Mesenteric fat pad (tissue), 1 donor: Measurements from ENCODE around the gene NPHS1. TPM values are rescaled to one million over a fixed set of nuclear protein-coding genes. Genes with fewer than 3 reads are reported as not detected.

ENCODE experiments used
- DNase-seq: peaks from one replicate; pipeline ENCODE4 v3.0.0-alpha.2; 2020; ENCODE audit warnings: low spot score
- total RNA-seq: library from RNA; stranded (reverse); fragmentation: NEBNext Ultra II Directional; extraction: Animal tissue kit (Norgen Biotek cat#: 25700); gene quantifications from one replicate; pipeline ENCODE4 v1.2.1, GENCODE V29; 2021
- donor health status: DM: yes; HTN: yes; CAD: no.

NPHS1 gene
- total RNA-seq, 1 donor from 2014 or later, result not detected

DNA sequence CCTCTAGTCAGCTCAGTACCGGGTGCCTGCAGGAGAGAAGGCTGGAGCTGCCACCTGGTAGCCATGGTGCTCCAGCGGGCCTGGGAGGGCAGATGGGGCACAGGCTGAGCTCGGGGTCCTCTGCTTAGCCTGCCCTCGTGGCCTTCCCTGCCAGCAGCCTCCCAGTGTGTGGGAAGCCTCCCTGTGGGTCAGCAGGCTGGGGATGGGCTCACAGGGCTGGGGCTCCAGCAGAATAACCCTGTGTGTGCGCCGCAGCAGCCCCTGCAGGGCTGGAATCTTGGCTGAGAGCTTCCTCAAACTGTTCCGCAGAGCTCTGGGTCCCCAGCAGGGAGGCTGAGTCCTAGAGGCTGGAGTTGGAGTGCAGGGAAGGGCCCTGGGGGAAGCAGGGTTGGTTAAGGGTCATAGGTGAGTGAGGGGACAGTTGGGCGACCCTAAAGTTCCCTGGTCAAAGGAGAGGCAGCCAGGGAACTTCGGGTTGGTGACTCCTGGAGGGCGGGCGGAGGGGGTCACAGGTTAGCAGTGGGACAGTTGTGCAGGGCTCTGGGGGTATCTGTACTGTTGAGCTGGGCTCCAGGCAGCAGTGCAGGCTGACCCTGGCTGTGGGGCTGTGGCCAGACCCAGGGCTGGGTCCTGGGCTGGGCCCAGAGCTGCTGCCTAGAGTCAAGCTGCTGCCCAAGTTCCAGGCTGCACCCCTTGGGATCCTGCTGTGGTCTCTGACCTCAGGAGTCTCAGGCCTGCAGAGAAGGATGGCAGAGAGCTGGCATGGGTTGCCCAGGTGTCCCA lies 62.9 kb downstream of the NPHS1 start:
- no peak for DNase-seq

DNA sequence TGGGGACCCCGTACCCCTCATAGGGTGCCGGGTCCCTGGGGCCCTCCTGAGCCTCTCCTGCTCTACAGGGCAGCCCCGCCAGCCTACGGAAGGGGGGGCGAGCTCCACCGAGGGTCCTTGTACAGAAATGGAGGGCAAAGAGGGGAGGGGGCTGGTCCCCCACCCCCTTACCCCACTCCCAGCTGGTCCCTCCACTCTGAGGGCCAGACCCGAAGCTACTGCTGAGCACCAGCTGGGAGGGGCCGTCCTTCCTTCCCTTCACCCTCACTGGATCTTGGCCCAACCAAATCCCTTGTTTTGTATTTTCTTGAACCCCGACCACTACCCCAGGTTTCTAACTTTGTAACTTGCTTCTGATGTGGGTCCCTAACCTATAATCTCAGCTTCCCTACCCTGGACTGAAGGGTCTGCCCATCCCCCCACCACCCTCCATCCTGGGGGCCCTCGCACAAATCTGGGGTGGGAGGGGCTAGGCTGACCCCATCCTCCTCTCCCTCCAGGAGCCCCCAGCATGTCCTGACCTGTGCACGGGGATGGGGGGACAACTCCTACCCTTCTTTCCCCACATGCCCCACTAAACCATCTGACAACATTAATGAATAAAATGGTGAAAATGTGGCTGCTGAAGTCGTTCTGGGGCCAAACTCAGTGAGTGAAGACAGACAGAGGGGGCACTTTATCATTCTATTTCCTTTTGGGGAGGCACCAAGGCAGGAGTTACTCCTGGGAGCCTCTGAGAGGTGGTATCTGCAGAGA lies 63.9 kb downstream of the NPHS1 start:
- no peak for DNase-seq

DNA sequence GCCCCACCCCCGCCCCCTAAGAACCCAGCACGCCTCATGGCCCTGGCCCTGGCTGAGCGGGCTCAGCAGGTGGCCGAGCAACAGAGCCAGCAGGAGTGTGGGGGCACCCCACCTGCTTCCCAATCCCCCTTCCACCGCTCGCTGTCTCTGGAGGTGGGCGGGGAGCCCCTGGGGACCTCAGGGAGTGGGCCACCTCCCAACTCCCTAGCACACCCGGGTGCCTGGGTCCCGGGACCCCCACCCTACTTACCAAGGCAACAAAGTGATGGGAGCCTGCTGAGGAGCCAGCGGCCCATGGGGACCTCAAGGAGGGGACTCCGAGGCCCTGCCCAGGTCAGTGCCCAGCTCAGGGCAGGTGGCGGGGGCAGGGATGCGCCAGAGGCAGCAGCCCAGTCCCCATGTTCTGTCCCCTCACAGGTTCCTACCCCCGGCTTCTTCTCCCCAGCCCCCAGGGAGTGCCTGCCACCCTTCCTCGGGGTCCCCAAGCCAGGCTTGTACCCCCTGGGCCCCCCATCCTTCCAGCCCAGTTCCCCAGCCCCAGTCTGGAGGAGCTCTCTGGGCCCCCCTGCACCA lies 65.0 kb downstream of the NPHS1 start:
- DNase-seq, result no peak

DNA sequence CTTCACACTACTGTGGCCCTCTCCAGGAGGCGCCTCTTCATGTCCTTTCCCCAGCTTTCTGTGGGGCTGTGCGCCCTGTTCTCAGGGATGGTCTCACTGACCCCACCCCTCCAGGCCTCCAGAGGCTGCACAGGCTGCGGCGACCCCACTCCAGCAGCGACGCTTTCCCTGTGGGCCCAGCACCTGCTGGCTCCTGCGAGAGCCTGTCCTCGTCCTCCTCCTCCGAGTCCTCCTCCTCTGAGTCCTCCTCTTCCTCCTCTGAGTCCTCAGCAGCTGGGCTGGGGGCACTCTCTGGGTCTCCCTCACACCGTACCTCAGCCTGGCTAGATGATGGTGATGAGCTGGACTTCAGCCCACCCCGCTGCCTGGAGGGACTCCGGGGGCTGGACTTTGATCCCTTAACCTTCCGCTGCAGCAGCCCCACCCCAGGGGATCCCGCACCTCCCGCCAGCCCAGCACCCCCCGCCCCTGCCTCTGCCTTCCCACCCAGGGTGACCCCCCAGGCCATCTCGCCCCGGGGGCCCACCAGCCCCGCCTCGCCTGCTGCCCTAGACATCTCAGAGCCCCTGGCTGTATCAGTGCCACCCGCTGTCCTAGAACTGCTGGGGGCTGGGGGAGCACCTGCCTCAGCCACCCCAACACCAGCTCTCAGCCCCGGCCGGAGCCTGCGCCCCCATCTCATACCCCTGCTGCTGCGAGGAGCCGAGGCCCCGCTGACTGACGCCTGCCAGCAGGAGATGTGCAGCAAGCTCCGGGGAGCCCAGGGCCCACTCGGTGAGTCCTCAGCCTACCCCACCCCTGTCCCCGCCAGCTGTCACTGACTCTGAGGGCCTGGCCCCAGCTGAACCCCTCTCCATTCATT lies 65.8 kb downstream of the NPHS1 start:
- no peak for DNase-seq

DNA sequence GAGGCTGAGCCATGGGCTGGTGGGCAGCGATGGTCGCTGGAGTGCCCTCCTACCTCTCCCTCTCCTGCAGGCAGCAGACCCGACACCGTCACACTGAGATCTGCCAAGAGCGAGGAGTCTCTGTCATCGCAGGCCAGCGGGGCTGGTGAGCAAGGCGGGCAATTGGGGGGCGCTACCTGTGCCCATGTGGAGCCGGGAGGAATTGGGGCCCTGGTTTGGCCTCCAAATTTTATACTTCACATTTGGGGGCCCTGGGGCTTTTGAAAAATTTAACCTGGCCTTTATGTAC lies 67.0 kb downstream of the NPHS1 start:
- no peak for DNase-seq

DNA sequence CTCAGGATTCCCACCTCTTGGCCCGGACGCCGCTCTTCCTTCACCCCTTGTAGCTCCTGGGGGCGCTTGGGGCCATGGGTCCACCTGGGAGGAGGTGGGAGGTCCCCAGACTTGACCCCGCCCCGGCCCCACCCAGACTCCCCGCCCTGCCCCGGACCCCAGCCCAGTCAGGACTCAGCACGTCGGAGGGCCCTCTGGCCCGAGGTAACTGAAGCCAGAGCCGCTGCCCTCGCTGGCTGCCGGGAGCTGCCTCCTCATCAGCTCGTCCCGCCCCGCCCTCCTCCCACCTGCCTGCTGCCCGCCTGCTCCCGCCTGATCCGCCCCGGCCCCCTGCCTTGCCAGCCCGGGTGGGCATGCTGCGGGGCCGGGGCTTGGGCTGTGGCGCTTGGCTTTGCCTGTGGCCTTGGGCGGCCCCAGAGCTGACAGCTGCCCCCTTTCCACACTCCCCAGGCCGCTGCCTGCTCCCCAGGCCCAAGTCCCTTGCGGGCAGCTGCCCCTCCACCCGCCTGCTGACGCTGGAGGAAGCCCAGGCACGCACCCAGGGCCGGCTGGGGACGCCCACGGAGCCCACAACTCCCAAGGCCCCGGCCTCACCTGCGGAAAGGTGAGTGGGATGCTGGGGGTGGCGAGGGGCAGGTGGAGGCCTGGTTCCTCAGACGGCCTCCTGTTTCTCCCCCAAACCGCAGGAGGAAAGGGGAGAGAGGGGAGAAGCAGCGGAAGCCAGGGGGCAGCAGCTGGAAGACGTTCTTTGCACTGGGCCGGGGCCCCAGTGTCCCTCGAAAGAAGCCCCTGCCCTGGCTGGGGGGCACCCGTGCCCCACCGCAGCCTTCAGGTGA lies 67.6 kb downstream of the NPHS1 start:
- DNase-seq, result no peak

DNA sequence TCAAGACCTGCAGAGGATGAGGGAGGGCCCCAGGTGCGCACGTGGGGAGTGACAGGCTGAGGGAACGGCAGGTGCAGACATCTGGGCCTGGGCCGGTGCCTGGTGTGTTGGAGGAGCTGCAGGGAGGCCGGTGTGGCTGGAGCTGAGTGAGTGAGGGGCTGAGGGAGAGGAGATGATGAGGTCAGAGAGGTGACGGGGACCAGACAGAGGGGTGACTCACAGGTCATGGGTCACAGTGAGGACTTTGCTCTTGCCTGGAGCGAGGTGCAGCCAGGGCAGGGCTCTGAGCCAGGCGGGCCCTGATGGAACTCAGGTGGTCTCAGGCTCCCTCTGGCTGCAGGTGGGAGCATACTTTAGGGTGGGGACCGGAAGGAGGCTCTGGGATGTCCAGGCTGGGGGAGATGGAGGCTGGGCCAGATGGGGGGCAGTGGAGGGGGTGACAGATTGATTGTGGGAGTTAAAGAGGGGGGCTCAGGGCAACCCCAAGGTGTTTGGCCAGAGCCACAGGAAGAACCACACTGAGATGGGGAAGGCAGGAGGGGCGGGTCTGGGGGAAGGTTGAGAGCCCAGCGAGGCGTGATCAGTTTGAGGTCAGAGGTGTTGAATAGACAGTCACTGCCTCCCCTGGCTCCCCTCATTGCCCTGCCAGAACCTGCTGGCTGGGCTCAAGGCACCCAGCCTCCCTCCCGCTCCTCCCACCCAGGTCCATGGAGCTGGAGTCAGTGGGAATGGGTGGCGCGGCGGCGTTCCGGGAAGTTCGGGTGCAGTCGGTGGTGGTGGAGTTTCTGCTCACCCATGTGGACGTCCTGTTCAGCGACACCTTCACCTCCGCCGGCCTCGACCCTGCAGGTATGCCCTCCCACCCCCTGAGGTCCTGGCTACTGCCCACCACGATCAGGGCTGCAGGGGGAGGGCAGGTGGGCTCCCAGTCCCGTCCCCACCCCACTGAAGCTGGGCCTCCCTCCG lies 68.6 kb downstream of the NPHS1 start:
- no peak for DNase-seq

DNA sequence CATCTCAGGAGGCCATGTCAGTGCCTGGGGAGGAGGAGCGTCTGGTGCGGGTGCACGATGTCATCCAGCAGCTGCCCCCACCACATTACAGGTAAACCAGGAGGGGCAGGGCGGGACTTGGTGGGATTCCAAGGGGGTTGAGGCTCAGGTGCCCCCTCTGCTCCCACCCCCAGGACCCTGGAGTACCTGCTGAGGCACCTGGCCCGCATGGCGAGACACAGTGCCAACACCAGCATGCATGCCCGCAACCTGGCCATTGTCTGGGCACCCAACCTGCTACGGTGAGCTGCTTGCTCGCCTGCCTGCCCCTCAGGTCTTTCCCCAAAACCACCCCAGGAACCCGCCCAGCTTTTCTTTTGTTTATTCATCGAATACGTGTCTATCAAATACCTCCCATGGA lies 69.7 kb downstream of the NPHS1 start:
- DNase-seq, result no peak

DNA sequence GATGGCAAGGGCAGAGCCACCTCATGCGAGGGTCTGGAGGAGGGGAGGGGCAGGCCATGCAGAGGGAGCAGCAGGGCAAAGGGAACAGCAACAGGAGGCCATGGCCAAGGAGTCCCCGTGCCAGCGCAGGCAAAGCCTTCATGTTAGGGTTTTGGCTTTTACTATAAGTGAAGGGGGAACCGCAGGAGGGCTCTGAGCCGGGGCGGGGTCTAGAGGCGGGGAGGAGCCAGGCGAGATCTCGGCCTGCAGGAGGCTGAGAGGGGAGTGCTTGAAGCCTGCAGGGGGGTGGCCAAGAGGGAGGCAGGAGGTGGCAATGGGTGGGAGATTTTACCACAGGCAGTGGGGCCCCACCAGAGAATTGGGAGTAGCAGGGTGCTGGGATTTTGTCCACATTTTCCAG lies 70.7 kb downstream of the NPHS1 start:
- DNase-seq, result no peak

DNA sequence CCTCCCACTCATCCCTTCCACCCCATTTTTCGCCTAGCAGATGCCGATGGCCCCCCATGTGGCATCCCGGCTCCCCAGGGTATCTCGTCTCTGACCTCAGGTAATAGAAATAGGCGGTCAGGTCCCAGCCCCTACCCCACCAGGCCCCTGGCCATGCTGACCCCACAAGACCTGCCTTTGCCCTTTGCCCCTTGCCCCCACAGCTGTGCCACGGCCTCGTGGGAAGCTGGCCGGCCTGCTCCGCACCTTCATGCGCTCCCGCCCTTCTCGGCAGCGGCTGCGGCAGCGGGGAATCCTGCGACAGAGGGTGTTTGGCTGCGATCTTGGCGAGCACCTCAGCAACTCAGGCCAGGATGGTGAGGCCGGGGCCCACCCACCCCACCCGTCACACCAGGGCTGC lies 71.6 kb downstream of the NPHS1 start:
- no peak for DNase-seq

DNA sequence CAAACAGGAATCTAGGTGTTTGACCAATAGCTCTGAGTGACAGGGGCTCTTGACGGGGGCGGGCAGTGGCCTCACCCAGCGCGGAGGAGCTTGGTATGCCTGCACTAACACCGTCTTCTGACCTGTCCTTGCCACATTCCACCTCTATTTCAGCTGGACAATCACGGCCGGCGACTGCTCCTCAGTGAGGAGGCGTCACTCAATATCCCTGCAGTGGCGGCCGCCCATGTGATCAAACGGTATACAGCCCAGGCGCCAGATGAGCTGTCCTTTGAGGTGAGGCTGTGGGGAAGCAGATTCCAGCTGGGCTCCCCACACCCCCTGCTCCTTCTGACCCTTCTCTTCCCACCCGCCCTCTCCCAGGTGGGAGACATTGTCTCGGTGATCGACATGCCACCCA lies 72.2 kb downstream of the NPHS1 start:
- DNase-seq, result no peak

DNA sequence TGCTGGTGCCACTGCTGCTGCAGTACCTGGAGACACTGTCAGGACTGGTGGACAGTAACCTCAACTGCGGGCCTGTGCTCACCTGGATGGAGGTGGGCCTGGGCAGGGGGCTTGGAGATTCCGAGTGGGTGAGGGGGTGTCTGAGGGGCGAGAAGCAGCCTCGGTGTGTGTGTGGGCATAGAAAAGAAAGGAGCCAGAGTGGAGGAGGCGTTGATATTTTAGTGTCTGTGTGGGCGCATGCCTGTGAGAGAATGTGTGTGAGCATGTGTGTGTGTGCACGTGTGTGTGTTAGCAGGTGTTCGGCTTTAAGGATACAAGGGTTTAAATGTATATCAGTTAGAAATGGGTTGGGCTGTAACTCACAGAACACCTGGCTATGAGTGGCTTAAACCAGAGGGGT lies 73.3 kb downstream of the NPHS1 start:
- no peak for DNase-seq

DNA sequence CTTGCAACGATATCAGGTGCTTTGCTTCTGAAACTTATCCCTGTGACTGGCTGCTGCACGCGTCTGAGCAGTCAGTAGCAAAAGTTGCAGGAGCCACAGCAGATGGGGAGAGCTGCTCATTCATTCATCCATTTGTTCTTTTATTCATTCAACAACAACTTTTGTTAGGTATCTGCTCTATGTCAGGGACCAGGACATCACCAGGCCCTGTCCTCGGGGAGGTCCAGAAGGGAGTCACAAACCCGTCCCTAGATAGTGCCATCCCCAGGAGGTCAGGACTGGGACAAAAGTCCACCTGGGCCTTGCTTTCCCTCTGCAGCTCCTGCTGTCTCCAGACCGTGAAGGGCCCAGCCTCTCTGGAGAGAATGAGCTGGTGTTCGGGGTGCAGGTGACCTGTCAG lies 74.3 kb downstream of the NPHS1 start:
- no peak for DNase-seq

DNA sequence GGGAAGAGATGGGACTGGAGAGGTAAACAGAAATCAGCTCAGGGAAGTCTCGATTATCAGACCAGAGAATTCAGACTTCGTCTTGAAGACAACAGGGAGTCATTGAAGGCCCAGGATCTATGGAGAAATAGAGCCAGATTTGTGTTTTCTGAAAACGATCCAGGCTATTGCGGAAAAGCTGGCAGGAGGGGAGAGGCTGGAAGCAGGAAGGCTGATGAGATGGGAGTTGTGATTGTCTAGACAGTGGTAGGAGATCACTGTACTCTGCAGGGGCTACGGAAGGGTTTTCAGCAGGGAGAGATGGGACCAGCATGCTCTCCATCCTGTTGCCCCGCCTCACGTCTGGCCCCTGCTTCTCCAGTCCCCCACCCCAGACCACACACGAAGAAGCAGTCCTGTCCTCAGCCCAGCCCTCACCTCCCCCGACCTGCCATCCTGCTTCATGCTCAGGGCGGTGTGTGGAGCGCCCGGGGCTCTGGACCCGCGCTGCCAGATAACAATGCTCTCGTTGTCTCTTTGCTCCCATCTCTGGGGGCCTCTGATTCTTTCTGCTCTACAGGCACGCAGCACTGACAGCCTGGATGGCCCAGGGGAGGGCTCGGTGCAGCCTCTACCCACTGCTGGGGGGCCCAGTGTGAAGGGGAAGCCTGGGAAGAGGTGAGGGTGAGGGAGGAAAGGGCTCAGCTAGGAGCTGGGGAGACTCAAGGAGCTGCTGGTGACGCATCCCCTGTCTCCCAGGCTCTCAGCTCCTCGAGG lies 75.0 kb downstream of the NPHS1 start:
- no peak for DNase-seq

DNA sequence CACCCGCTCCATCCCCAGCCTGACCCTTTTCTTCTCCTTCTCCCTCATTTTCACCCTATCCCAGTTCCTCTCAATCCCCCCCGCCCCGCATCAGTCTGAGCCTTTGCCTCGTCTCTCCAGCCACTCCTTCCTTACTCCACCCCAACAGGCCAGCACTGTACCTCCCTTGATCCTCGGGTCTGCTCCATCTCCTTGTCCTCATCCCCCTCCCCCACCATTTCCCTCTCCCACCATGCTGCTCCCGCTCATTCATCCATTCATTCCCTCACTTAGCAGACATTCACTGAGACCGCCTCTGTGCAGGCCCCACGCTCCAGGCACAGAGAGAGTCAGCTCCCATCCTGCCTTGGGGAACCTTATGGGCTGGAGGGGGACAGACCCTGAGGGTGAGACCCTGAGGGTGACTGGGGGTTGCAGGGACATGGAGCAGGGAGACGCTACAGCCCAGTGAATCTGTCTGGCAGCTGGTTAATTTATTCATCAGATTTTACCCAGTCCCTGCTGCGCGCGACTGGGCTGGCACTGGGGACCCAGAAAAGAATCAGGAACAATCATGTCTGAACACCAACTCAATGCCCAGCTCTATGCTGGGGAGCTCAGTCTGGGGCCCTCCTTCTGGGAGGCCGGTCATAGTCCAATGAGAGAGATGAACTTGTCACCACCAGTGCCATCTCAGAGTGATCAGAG lies 76.1 kb downstream of the NPHS1 start:
- DNase-seq, result no peak
